Neuronal stem cell (in vitro differentiated cells): ENCODE measurements around the gene LMNA.

Source experiments
- DNase-seq: peaks from one replicate; pipeline ENCODE4 v3.0.0-alpha.2; 2013; ENCODE audit warnings: low spot score
- H2AFZ ChIP-seq: one replicate; pipeline ENCODE4 v1.6.1; 2013; ENCODE audit warnings: mild to moderate bottlenecking, low read length, inconsistent platforms
- H2AK5ac ChIP-seq: 2 replicates; pipeline ENCODE4 v1.6.1; 2013; ENCODE audit warnings: low read depth, mild to moderate bottlenecking, inconsistent platforms, low read length, moderate library complexity, mixed read lengths
- H2BK120ac ChIP-seq: 2 replicates; pipeline ENCODE4 v1.6.1; 2013; ENCODE audit warnings: low read depth, mild to moderate bottlenecking, inconsistent platforms, low read length, moderate library complexity, mixed read lengths
- H2BK12ac ChIP-seq: one replicate; pipeline ENCODE4 v1.6.1; 2013; ENCODE audit warnings: low read length, inconsistent platforms
- H2BK15ac ChIP-seq: 2 replicates; pipeline ENCODE4 v1.6.1; 2013; ENCODE audit warnings: mild to moderate bottlenecking, low read length, inconsistent platforms, mixed read lengths
- H2BK5ac ChIP-seq: one replicate; pipeline ENCODE4 v1.6.1; 2013; ENCODE audit warnings: inconsistent platforms, mild to moderate bottlenecking, low read length, moderate library complexity
- H3K14ac ChIP-seq: one replicate; pipeline ENCODE4 v1.6.1; 2013; ENCODE audit warnings: low read length, inconsistent platforms
- H3K18ac ChIP-seq: 2 replicates; pipeline ENCODE4 v1.6.1; 2013; ENCODE audit warnings: low read length, inconsistent platforms
- H3K23ac ChIP-seq: 2 replicates; pipeline ENCODE4 v1.6.1; 2013; ENCODE audit warnings: low read depth, mild to moderate bottlenecking, mixed read lengths, low read length, inconsistent platforms; ENCODE audit not compliant: poor library complexity
- H3K27ac ChIP-seq: replicated peaks from 3 replicates; pipeline ENCODE4 v1.5.1; 2013; ENCODE audit warnings: low read length, inconsistent platforms
- H3K27me3 ChIP-seq, 3 experiments: 2 replicates each; pipeline ENCODE4 v1.6.1; 2013; ENCODE audit warnings: low read length in 3 of 3, mild to moderate bottlenecking in 2 of 3, inconsistent platforms in 1 of 3, low read depth in 1 of 3, mixed read lengths in 1 of 3, moderate library complexity in 1 of 3; ENCODE audit not compliant: control insufficient read depth in 3 of 3, insufficient read depth in 3 of 3
- H3K36me3 ChIP-seq, 2 donors: replicated peaks in 1 of 2; 2 replicates each; pipeline ENCODE4 v1.6.1; 2013; ENCODE audit warnings: low read length in 2 of 2; ENCODE audit not compliant: control insufficient read depth in 2 of 2, insufficient read depth in 2 of 2
- H3K4ac ChIP-seq: 2 replicates; pipeline ENCODE4 v1.6.1; 2013; ENCODE audit warnings: inconsistent platforms, mild to moderate bottlenecking, low read length, moderate library complexity
- H3K4me1 ChIP-seq, 2 donors: 1 replicate in 1 of 2; 2 replicates in 1 of 2; pipeline ENCODE4 v1.6.1; 2013; ENCODE audit warnings: low read length in 2 of 2, low read depth in 1 of 2; ENCODE audit not compliant: control insufficient read depth in 2 of 2, insufficient read depth in 1 of 2
- H3K4me2 ChIP-seq: one replicate; pipeline ENCODE4 v1.6.1; 2013; ENCODE audit warnings: mild to moderate bottlenecking, low read length, inconsistent platforms; ENCODE audit not compliant: insufficient read depth, poor library complexity, severe bottlenecking
- H3K4me3 ChIP-seq, 2 donors: 2 replicates each; pipeline ENCODE4 v1.5.1; 2013; ENCODE audit warnings: low read length in 2 of 2, mild to moderate bottlenecking in 2 of 2, inconsistent platforms in 1 of 2, moderate library complexity in 1 of 2
- H3K79me1 ChIP-seq: one replicate; pipeline ENCODE4 v1.6.1; 2013; ENCODE audit warnings: low read depth, mild to moderate bottlenecking, inconsistent platforms, low read length, moderate library complexity
- H3K9ac ChIP-seq: one replicate; pipeline ENCODE4 v1.6.1; 2013; ENCODE audit warnings: mild to moderate bottlenecking, low read depth, low read length, inconsistent platforms; ENCODE audit not compliant: poor library complexity
- H3K9me3 ChIP-seq, 2 donors: replicated peaks in 1 of 2; 2 replicates each; pipeline versions ENCODE3 to v1.6.1; 2013; ENCODE audit warnings: low read length in 2 of 2, mild to moderate bottlenecking in 2 of 2, inconsistent platforms in 1 of 2, low read depth in 1 of 2, mixed read lengths in 1 of 2, moderate library complexity in 1 of 2; ENCODE audit not compliant: control insufficient read depth in 2 of 2, insufficient read depth in 1 of 2
- H4K8ac ChIP-seq: one replicate; pipeline ENCODE4 v1.6.1; 2013; ENCODE audit warnings: low read depth, mild to moderate bottlenecking, inconsistent platforms, low read length, moderate library complexity
- H4K91ac ChIP-seq: one replicate; pipeline ENCODE4 v1.6.1; 2013; ENCODE audit warnings: low read length, low read depth, mild to moderate bottlenecking, inconsistent platforms; ENCODE audit not compliant: poor library complexity
- WGBS, 2 donors: extraction: QIAGEN DNeasy Blood & Tissue Kit; methylation state at CpG; one replicate each; pipeline ENCODE4 v1.1.7; 2013; ENCODE audit warnings: missing lambda C conversion rate in 2 of 2, mixed read lengths in 1 of 2; ENCODE audit not compliant: insufficient read length in 2 of 2, insufficient replicate concordance in 1 of 2; ENCODE audit errors: extremely low coverage in 2 of 2; 5-methylcytosine and 5-hydroxymethylcytosine counted together

LMNA gene

DNA sequence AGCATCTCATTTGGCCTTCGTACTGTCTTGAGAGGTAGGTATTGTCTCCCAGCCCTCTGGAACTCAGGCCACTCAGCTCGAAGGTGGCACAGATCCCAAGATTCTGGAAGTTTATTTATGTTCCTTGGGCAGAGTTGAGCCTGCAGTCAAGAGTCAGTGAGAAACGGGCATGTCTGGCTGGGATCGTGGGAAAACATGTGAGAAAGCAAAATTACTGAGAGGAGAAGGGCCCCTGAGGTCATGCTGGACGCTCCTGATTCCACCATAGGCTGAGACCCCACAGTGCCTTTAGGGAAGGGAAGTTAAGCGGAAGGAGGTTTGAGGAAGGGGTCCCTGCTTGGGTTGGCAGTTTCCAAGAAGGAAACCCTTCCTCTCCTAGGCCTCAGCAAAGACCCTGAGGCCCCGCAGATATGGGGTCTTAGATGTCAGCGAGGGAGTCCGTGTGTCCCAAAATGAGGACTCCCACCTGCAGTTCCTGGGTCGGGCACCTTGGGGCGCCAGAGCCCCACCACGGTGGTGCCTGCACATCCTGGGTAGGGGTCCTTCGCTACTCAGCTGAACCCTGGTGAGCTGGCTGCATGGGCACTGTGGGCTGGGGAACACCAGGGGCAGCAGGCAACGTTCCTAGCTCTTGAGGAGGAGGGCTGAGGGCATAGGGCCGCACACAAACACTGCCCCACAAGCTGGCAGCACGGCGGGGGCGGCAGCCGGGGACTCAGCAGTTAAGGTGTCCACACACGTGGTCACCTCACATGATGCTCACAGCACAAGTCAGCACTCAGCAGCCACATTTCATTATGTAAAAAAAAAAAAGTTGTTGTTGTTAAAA is 26.6 kb downstream of the LMNA start:
- Histone ChIP-seq H3K23ac (peak overlapping the region; percentile 9), H3K79me1 (no peaks in the 10 kb centered on the region), H2BK15ac (no peak overlapping the region), H2BK5ac (no peak overlapping the region), H3K18ac (peak overlapping the region; percentile 42), H3K27ac (no peak overlapping the region), H3K9me3 (no peaks in the 10 kb centered on the region), H3K9ac (no peak overlapping the region), H3K14ac (no peak overlapping the region), H4K8ac (no peak overlapping the region), H3K27me3 (no peaks in the 10 kb centered on the region), H2BK120ac (no peak overlapping the region), H3K4me3 (no peak overlapping the region), H3K4me2 (no peak overlapping the region), H3K36me3 (peaks cover 26 to 48% of the 10 kb centered on the region in 2 donors), H4K91ac (no peak overlapping the region), H2BK12ac (no peak overlapping the region), H3K4ac (no peak overlapping the region), H2AK5ac (peak overlapping the region; percentile 6), H3K4me1 (peaks cover 0 to under 1% of the 10 kb centered on the region in 2 donors), H2AFZ (no peak overlapping the region)
- DNase-seq: peak; percentile 61
- no CpG with 5 or more reads among the region's 20 CpGs for WGBS, 2 donors

DNA sequence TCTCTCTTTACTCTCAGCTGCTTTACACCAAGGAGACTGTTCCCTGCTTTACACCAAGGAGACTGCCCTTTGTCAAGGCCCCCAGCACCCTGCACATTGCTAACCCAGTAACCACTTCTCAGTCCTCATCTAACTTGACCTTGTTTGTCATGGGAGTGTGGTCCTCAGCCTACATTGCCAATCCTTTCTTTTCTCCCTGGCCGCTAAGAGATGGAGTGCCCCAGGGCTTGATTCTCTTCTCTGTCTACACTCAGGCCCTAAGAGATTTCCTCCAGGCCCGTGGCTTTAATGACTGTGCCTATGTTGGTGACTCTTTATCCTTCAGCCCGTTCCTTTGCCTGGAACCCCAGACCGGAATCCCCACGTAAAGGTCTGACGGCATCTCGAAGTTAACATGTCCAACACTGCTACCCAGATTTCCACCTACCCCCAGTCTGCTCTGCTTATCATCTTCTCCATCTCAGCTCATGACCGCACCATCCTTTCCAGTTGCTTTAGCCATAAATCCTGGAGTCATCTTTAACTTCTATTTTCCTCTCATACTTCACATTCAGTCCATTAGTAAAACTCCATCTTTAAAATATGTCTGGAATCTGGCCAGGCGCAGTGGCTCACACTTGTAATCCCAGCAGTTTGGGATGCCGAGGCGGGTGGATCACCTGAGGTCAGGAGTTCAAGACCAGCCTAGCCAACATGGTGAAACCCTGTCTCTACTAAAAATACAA is 29.4 kb downstream of the LMNA start:
- Histone ChIP-seq H3K23ac (no peak overlapping the region), H3K36me3 (peaks cover 2 to 19% of the 10 kb centered on the region in 2 donors), H3K79me1 (no peaks in the 10 kb centered on the region), H3K4me3 (no peak overlapping the region), H3K27me3 (no peaks in the 10 kb centered on the region), H2AK5ac (no peak overlapping the region), H3K18ac (no peak overlapping the region), H3K14ac (no peak overlapping the region), H3K4me1 (peaks cover 13 to 15% of the 10 kb centered on the region in 2 donors), H2BK12ac (no peak overlapping the region), H3K9ac (no peak overlapping the region), H3K4me2 (no peak overlapping the region), H2AFZ (no peak overlapping the region), H3K9me3 (no peaks in the 10 kb centered on the region), H3K27ac (no peak overlapping the region), H3K4ac (no peak overlapping the region), H2BK5ac (no peak overlapping the region), H2BK15ac (no peak overlapping the region), H4K8ac (no peak overlapping the region), H4K91ac (no peak overlapping the region), H2BK120ac (no peak overlapping the region)
- DNase-seq: no peak
- no CpG with 5 or more reads among the region's 11 CpGs for WGBS, 2 donors

DNA sequence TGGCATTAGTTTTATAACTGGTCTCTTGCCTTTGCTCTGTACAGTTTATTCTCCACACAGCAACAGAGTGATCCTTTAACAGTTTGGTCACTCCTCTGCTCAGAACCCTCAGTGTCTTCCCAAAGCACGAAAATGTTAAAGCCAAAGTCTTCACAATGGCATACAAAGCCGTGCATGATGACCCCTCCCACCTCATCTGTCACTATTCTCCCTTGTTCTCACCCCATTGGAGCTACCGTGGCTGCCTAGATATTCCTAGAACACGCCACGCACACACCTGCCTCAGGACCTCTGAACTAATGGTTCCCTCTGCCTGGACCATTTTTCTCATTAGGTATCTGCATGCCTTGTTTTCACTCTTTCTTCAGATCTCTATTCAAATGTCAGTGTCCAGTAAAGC is 30.2 kb downstream of the LMNA start:
- no peaks in the 10 kb centered on the region for H3K9me3 ChIP-seq
- no peaks in the 10 kb centered on the region for H3K79me1 ChIP-seq
- H2BK15ac ChIP-seq: no peak overlapping the region
- no peak overlapping the region for H2BK12ac ChIP-seq
- H3K4me1 ChIP-seq: peaks cover 17 to 19% of the 10 kb centered on the region in 2 donors
- no peak overlapping the region for H3K14ac ChIP-seq
- H3K27ac ChIP-seq: no peak overlapping the region
- H2BK5ac ChIP-seq: no peak overlapping the region
- DNase-seq: no peak
- no peak overlapping the region for H3K23ac ChIP-seq
- no peak overlapping the region for H2AFZ ChIP-seq
- no peaks in the 10 kb centered on the region for H3K27me3 ChIP-seq
- H2BK120ac ChIP-seq: no peak overlapping the region
- no peak overlapping the region for H3K9ac ChIP-seq
- H3K18ac ChIP-seq: no peak overlapping the region
- no peak overlapping the region for H4K91ac ChIP-seq
- H3K4me3 ChIP-seq: no peak overlapping the region
- WGBS, 2 donors: no CpG with 5 or more reads among the region's 5 CpGs
- H3K4me2 ChIP-seq: no peak overlapping the region
- H3K36me3 ChIP-seq: peaks cover 2 to 13% of the 10 kb centered on the region in 2 donors
- H2AK5ac ChIP-seq: no peak overlapping the region
- no peak overlapping the region for H4K8ac ChIP-seq
- no peak overlapping the region for H3K4ac ChIP-seq

DNA sequence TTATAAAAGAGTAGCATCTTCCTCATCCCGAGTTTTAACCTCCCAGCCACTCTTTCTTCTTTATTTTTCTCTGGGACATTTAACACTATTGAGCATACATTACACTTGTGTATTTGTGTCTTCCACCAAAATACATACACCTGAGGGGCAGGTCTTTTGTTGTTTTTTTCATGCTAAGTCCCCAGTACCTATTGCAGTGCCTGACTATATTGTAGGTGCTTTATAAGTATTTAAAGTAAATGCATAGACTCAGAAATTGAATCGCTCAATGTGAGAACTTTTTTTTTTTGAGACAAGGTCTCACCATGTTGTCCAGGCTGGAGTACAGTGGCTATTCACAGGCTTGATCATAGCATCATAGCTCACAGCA is 31.1 kb downstream of the LMNA start:
- no peak for DNase-seq
- Histone ChIP-seq H3K9me3 (no peaks in the 10 kb centered on the region), H3K14ac (no peak overlapping the region), H2AFZ (no peak overlapping the region), H3K4me3 (no peak overlapping the region), H3K36me3 (peaks cover 0 to 5% of the 10 kb centered on the region in 2 donors), H3K9ac (no peak overlapping the region), H2BK120ac (no peak overlapping the region), H3K18ac (no peak overlapping the region), H2BK15ac (no peak overlapping the region), H3K79me1 (no peaks in the 10 kb centered on the region), H2AK5ac (no peak overlapping the region), H3K4ac (no peak overlapping the region), H3K27ac (no peak overlapping the region), H4K8ac (no peak overlapping the region), H2BK12ac (no peak overlapping the region), H3K4me1 (peaks cover 24 to 25% of the 10 kb centered on the region in 2 donors), H4K91ac (no peak overlapping the region), H3K27me3 (no peaks in the 10 kb centered on the region), H2BK5ac (no peak overlapping the region), H3K4me2 (no peak overlapping the region), H3K23ac (no peak overlapping the region)
- no CpG with 5 or more reads among the region's 2 CpGs for WGBS, 2 donors
